NB4 (cell line): ENCODE results near the gene FOXP1.
A peak's percentile ranks its signal among the peaks of the same experiment; 100 is the strongest.

Experiments used
- POLR2A ChIP-seq: IDR thresholded peaks from 2 replicates; pipeline ENCODE4 v1.6.1; 2011; ENCODE audit warnings: mild to moderate bottlenecking; ENCODE audit not compliant: insufficient read length; ENCODE audit errors: extremely low read depth
- TF ChIP-seq, protein P1 (sequence below): IDR thresholded peaks from one replicate; pipeline ENCODE4 v1.5.1; 2012; ENCODE audit warnings: low read depth, low read length
- TF ChIP-seq, protein P2 (sequence below): IDR thresholded peaks from 2 replicates; pipeline ENCODE4 v1.6.1; 2011; ENCODE audit warnings: low read depth, low read length

DNA sequence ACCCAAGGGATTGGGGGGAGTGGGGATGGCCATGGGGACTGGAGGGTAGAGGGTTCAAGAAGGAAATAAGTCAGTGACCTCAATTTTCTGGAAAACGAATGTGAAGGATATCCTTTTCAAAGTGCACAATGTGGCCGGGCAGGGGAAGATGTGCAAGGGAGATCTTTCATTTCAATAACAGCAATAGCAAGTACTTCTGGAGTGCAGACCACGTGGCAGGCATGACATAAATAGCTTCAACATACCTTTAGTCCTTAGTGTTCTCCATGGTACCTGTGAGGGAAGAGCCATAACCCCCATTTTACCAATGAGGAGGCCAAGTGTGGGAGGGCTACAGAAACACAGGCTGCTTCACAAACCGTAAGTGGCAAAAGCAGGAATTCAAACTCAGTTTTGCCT is 138.7 kb downstream of the FOXP1 start:
- TF ChIP-seq, protein P1, sequence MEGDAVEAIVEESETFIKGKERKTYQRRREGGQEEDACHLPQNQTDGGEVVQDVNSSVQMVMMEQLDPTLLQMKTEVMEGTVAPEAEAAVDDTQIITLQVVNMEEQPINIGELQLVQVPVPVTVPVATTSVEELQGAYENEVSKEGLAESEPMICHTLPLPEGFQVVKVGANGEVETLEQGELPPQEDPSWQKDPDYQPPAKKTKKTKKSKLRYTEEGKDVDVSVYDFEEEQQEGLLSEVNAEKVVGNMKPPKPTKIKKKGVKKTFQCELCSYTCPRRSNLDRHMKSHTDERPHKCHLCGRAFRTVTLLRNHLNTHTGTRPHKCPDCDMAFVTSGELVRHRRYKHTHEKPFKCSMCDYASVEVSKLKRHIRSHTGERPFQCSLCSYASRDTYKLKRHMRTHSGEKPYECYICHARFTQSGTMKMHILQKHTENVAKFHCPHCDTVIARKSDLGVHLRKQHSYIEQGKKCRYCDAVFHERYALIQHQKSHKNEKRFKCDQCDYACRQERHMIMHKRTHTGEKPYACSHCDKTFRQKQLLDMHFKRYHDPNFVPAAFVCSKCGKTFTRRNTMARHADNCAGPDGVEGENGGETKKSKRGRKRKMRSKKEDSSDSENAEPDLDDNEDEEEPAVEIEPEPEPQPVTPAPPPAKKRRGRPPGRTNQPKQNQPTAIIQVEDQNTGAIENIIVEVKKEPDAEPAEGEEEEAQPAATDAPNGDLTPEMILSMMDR = no peak
- TF ChIP-seq, protein P2, sequence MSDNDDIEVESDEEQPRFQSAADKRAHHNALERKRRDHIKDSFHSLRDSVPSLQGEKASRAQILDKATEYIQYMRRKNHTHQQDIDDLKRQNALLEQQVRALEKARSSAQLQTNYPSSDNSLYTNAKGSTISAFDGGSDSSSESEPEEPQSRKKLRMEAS = peak; percentile 90
- no peak for TF ChIP-seq POLR2A
